BLaER1 (cell line): Measurements from ENCODE around the gene PDE9A.
A peak's percentile ranks its signal among the peaks of the same experiment; 100 is the strongest.
"Not testable (repeated sequence)": the region's sequence is repeated elsewhere in the genome, so short reads cannot be mapped to it uniquely, and the experiment has no call there.

ENCODE experiments used
- H3K27ac ChIP-seq: shearing (Covaris generic); formaldehyde crosslinking; 2 replicates; pipeline ENCODE4 v1.8.1; 2022
- H3K27me3 ChIP-seq: shearing (Covaris generic); formaldehyde crosslinking; 2 replicates; pipeline ENCODE4 v1.8.1; 2022
- H3K36me3 ChIP-seq: shearing (Covaris generic); formaldehyde crosslinking; 2 replicates; pipeline ENCODE4 v1.8.1; 2022
- H3K4me1 ChIP-seq: shearing (Covaris generic); formaldehyde crosslinking; 2 replicates; pipeline ENCODE4 v1.8.1; 2022
- H3K4me2 ChIP-seq: shearing (Covaris generic); formaldehyde crosslinking; 2 replicates; pipeline ENCODE4 v1.8.1; 2022
- H3K4me3 ChIP-seq: shearing (Covaris generic); formaldehyde crosslinking; 2 replicates; pipeline ENCODE4 v1.8.1; 2022
- H3K9ac ChIP-seq: shearing (Covaris generic); formaldehyde crosslinking; 2 replicates; pipeline ENCODE4 v1.8.1; 2022
- H3K9me3 ChIP-seq: shearing (Covaris generic); formaldehyde crosslinking; 2 replicates; pipeline ENCODE4 v1.8.1; 2022
- H4K20me1 ChIP-seq: shearing (Covaris generic); formaldehyde crosslinking; 2 replicates; pipeline ENCODE4 v1.8.1; 2022
- Cebpa-rat ChIP-seq: shearing (Covaris generic); IDR thresholded peaks from 2 replicates; pipeline ENCODE4 v1.8.1; 2022

The PDE9A gene

DNA sequence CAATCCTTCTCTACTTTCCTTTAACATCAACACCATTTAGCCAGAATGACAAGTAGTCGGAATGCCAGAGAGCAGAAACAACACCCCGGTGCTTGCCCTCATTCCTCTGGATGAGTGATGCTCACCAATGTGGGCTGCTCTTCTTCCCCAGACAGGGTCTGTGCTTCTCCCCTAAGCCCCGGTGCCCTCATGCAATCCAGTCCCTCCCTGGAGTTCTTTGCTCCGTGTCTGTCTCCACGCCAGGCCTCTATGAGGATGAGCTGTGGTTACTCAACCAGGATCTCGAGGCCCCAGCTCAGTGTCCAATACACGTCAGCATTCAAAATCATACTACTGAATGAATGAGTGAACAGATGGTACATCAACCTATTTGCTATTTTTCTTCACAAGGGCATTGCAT lies 29.7 kb upstream of the PDE9A start:
- no peak overlapping the region for H3K27ac ChIP-seq
- peaks cover 31% of the 10 kb centered on the region for H3K4me1 ChIP-seq
- no peak for TF ChIP-seq Cebpa-rat
- no peak overlapping the region for H3K4me3 ChIP-seq
- H3K9me3 ChIP-seq, result no peaks in the 10 kb centered on the region
- H3K4me2 ChIP-seq, result peak overlapping the region; percentile 86
- no peak overlapping the region for H3K9ac ChIP-seq
- no peaks in the 10 kb centered on the region for H3K36me3 ChIP-seq
- peaks cover 19% of the 10 kb centered on the region for H3K27me3 ChIP-seq
- H4K20me1 ChIP-seq, result no peaks in the 10 kb centered on the region

DNA sequence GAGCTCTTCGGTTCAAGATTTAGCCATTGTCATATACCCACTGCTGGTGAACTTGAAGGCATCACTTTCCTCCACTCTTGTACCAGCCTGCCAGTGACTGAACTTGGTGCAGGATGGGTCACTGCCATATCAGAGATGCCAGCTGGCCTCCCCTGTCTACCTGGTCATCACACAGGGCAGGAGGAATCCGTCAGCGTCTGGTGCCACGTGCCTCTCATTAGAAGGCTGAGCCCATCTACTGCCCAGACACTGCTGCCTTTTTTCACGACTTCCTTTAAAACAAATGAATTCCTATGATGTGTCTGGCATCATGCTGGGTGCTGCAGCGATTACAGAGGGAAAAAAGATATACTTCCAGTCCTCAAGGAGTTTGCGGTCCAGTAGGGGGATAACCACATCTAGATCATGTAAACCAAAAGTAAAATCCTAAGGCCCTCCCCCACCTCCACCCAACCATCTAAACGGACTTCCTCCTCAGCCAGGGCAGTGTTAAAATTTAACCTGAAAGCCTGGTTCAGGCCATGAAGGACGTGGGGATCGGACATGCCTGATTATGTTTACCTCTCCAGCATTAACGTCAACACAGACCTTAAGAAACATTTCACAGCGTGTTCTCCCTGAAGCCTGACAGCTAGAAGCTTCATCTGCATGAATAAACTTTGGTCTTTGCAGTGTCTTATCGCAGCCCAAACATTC lies 29.2 kb upstream of the PDE9A start:
- H3K27ac ChIP-seq, result no peak overlapping the region
- no peak for TF ChIP-seq Cebpa-rat
- H3K27me3 ChIP-seq, result peaks cover 13% of the 10 kb centered on the region
- peak overlapping the region; percentile 86 for H3K4me2 ChIP-seq
- H3K4me3 ChIP-seq, result peak overlapping the region; percentile 36; the same call in 1 of the 2 replicates
- H3K4me1 ChIP-seq, result peaks cover 31% of the 10 kb centered on the region
- H3K36me3 ChIP-seq, result no peaks in the 10 kb centered on the region
- no peaks in the 10 kb centered on the region for H4K20me1 ChIP-seq
- H3K9ac ChIP-seq, result 0 out of 2 replicates have a peak overlapping the region, but pooled peaks have one; percentile 8
- H3K9me3 ChIP-seq, result no peaks in the 10 kb centered on the region

DNA sequence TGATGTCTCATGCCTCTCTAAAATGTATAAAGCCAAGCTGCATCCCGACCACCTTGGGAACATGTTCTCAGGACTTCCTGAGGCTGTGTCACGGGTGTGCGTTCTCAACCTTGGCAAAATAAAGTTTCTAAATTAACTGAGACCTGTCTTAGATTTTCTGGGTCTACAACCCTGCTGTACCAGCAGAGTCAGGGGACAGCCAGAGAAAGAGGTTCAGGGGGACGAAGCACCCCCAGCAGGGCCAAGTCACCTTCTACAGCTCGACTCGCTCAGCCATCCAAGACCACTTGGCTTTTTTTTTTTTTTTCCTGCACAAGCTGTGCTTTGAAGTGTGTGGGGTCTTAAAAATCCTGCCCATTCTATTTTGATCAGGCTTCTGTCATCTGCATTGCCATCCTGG lies 28.5 kb upstream of the PDE9A start:
- no peak for TF ChIP-seq Cebpa-rat
- no peaks in the 10 kb centered on the region for H3K36me3 ChIP-seq
- H3K4me3 ChIP-seq, result no peak overlapping the region
- H3K27me3 ChIP-seq, result peaks cover 6% of the 10 kb centered on the region; the same call in 1 of the 2 replicates
- no peaks in the 10 kb centered on the region for H4K20me1 ChIP-seq
- peak overlapping the region; percentile 86 for H3K4me2 ChIP-seq
- no peak overlapping the region for H3K9ac ChIP-seq
- no peak overlapping the region for H3K27ac ChIP-seq
- H3K4me1 ChIP-seq, result peaks cover 31% of the 10 kb centered on the region
- H3K9me3 ChIP-seq, result no peaks in the 10 kb centered on the region

DNA sequence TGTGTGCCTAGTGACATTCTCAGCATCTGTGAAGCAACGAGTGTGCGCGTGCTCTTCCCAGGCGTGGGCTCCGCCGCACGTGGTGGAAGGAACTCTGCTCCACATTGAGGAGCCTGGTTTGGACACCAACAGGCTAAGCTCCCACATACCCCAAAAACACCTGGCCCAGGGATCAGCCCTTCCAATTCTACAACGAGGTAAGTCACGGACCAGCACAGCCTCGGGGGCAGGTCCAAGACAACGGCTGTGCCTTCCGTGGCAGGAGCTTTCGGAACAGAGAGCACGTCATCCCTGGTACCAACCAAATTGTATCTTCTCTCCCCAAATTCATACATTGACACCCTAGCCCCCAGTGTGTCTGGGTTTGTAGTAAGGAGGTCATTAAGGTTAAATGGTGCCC lies 27.2 kb upstream of the PDE9A start:
- no peak overlapping the region for H3K27ac ChIP-seq
- TF ChIP-seq Cebpa-rat, result no peak
- no peaks in the 10 kb centered on the region for H4K20me1 ChIP-seq
- no peaks in the 10 kb centered on the region for H3K9me3 ChIP-seq
- peaks cover 31% of the 10 kb centered on the region for H3K4me1 ChIP-seq
- no peaks in the 10 kb centered on the region for H3K36me3 ChIP-seq
- H3K27me3 ChIP-seq, result peaks cover 6% of the 10 kb centered on the region; the same call in 1 of the 2 replicates
- H3K4me3 ChIP-seq, result no peak overlapping the region
- peak overlapping the region; percentile 86 for H3K4me2 ChIP-seq
- H3K9ac ChIP-seq, result no peak overlapping the region

DNA sequence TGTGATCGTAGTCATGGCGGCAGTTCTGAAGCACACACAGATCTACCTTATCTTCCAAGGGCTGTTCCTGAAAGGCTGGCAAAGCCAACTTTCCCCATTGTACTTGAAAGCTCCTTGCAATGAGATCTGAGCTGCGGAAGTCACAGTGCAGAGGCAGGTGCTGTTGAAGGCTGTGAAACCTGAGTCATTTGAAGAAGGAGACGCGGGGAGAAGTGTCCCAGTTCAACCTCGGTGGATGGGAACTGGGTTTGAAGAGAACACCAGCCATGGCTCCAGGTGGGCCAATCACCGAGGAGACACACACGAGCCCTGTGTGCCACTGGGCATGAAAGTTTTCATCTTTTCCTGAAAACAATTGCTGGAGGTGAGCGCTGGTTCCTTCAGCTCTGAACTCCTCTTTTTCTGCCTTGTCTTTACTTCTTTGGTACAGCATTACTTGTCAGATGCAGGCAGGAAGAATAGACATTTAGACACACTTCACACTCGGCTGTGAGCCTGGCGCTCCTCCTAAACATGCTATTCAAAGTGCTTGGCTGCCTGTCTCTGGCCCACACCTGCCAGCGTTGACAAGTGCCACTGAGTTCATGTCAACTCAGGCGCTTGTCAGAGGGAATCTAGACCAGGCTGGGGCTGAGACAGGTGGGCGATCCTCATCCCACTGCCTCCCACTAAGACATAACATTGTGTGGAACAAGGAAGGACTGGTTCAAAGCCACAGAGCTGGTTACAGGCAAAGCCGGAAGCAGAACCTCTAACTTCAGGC lies 25.7 kb upstream of the PDE9A start:
- Histone ChIP-seq H3K27ac (no peak overlapping the region), H3K4me1 (peaks cover 31% of the 10 kb centered on the region), H3K36me3 (no peaks in the 10 kb centered on the region), H3K9ac (no peak overlapping the region), H3K9me3 (no peaks in the 10 kb centered on the region), H4K20me1 (no peaks in the 10 kb centered on the region), H3K4me3 (no peak overlapping the region), H3K27me3 (peaks cover 6% of the 10 kb centered on the region; the same call in 1 of the 2 replicates), H3K4me2 (no peak overlapping the region)
- no peak for TF ChIP-seq Cebpa-rat

DNA sequence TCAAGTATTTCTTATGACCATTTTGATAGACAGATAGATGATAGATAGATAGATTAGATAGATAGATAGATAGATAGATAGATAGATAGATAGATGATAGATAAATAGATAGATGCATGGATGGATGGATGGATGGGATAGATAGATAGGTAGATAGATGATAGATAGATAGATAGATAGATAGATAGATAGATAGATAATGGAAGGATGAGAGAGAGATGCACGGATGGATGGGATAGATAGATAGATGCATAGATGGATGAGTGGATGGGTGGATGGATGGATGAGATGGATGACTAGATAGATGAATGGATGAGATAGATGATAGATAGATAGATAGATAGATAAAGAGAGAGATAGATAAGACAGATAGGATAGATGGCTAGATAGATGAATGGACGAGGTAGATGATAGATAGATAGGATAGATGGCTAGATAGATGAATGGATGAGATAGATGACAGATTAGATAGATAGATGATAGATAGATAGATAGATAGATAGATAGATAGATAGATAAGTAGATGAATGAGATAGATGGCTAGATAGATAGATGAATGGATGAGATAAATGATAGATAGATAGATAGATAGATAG lies 24.9 kb upstream of the PDE9A start:
- H3K4me1 ChIP-seq, result peaks cover 27% of the 10 kb centered on the region
- H3K9ac ChIP-seq, H4K20me1 ChIP-seq, H3K4me3 ChIP-seq, H3K27ac ChIP-seq, H3K9me3 ChIP-seq, H3K4me2 ChIP-seq, H3K36me3 ChIP-seq, H3K27me3 ChIP-seq: not testable (repeated sequence)

DNA sequence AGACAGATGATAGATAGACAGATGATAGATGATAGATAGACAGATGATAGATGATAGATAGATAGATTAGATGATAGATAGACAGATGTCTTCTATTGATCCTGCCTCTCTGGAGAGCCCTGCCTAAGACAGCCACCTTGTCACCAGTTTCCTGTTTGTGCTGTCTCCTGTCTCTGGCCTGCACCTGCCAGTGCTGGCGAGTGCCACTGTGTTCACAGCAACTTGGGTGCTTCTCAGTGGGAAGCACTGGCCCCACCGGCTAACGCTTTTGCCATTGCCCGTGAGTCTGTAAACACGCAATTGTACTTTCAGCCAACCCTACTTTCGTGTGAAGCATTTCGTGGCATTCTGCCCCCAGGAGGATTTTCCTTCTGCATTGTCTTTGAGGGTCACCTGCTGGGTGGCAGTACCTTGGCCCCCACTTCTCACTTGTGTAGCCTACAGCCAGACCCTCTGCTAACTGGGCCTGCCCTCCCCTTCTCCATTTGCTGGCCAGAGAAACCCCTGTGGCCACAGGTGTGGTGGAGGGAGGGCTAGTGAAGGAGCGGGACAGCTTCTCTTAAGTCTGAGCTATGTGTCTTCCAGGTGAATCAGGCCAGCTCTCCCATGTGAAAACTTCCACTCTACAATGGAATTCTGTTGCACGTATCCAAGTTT lies 23.4 kb upstream of the PDE9A start:
- Histone ChIP-seq H3K27ac (no peak overlapping the region), H3K4me3 (no peak overlapping the region), H3K9ac (no peak overlapping the region), H3K36me3 (no peaks in the 10 kb centered on the region), H4K20me1 (no peaks in the 10 kb centered on the region), H3K9me3 (no peaks in the 10 kb centered on the region), H3K27me3 (peaks cover 6% of the 10 kb centered on the region; the same call in 1 of the 2 replicates), H3K4me1 (peaks cover 12% of the 10 kb centered on the region), H3K4me2 (no peak overlapping the region)
- TF ChIP-seq Cebpa-rat, result no peak

DNA sequence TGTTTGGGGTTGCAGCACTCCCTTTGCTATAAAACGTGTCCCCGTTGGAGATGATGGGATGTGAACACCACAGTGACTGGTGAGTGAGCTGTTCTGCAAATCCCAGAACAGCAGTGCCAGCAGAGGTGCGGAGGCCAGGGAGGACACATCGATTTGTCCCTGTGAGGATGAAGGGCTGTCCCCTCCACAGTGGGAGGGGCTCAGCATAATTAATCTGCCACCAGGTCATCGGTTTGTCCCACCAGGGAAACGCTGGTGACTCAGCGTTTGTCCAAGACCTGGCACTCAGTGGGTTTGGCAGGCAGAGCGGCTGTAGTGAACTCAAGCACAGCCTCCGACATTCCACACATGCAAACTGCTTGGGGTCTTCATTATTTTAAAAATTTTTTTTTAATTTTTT lies 22.8 kb upstream of the PDE9A start:
- Histone ChIP-seq H3K9me3 (no peaks in the 10 kb centered on the region), H3K36me3 (no peaks in the 10 kb centered on the region), H3K4me2 (no peak overlapping the region), H3K27me3 (peaks cover 6% of the 10 kb centered on the region; the same call in 1 of the 2 replicates), H3K4me3 (no peak overlapping the region), H4K20me1 (no peaks in the 10 kb centered on the region), H3K9ac (no peak overlapping the region), H3K27ac (no peak overlapping the region), H3K4me1 (peaks cover 6% of the 10 kb centered on the region)
- TF ChIP-seq Cebpa-rat, result no peak

DNA sequence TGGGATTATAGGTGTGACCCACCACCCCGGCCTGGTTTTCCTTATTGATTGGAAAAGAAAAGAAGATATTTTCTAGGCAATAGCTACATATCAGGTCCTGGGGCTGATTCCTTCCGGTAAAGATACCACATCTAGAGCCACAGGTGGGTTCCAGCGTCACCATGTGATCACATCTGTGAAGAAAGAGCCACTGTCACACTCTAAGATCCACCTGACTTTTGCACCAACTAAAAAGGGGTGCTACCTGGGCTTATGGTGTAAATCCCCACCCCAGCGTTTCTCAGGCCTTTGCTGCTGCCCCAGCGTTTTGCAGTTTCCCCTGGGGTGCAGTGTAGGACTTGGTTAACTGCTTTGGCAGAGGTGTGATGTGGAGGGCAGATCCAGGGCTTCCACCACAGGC lies 22.3 kb upstream of the PDE9A start:
- Histone ChIP-seq H3K9me3 (no peaks in the 10 kb centered on the region), H3K4me3 (no peak overlapping the region), H3K9ac (no peak overlapping the region), H3K27me3 (peaks cover 6% of the 10 kb centered on the region; the same call in 1 of the 2 replicates), H3K4me1 (peaks cover 1% of the 10 kb centered on the region), H4K20me1 (no peaks in the 10 kb centered on the region), H3K27ac (no peak overlapping the region), H3K4me2 (no peak overlapping the region), H3K36me3 (no peaks in the 10 kb centered on the region)
- TF ChIP-seq Cebpa-rat, result no peak
